GM23338 (cell line): ENCODE data around the gene BLOC1S3.

ENCODE experiments used
- CREB1 ChIP-seq: fragments of 250-450 bp; sonication (Bioruptor Pico); IDR thresholded peaks from 2 replicates; pipeline ENCODE4 v1.5.0; 2020; ENCODE audit warnings: low read depth, mild to moderate bottlenecking, moderate library complexity
- CTCF ChIP-seq, 2 experiments: fragments of 200-600 bp in 1 of 2; sonication (generic) in 1 of 2; conservative IDR thresholded peaks; 2 replicates each; pipeline versions ENCODE4 v1.5.1 to v1.6.1; 2016 to 2017; ENCODE audit warnings: antibody characterized with exemption in 2 of 2, low read depth in 2 of 2, mild to moderate bottlenecking in 2 of 2, moderate library complexity in 1 of 2
- ETS1 ChIP-seq: IDR thresholded peaks from 2 replicates; pipeline ENCODE4 v1.6.1; 2016; ENCODE audit warnings: antibody characterized with exemption
- EZH2 ChIP-seq: fragments of 200-600 bp; sonication (generic); IDR thresholded peaks from one replicate; pipeline ENCODE4 v1.8.0; 2017; ENCODE audit warnings: antibody characterized with exemption, mild to moderate bottlenecking, low read depth; ENCODE audit not compliant: unreplicated experiment
- EZH2phosphoT487 ChIP-seq: fragments of 200-600 bp; sonication (generic); IDR thresholded peaks from one replicate; pipeline ENCODE4 v1.8.1; 2018; ENCODE audit warnings: antibody characterized with exemption; ENCODE audit not compliant: unreplicated experiment
- JUNB ChIP-seq: IDR thresholded peaks from one replicate; pipeline ENCODE4 v1.6.1; 2016; ENCODE audit warnings: antibody characterized with exemption; ENCODE audit not compliant: unreplicated experiment
- NANOG ChIP-seq: IDR thresholded peaks from 2 replicates; pipeline ENCODE4 v1.6.1; 2016; ENCODE audit warnings: antibody characterized with exemption, borderline replicate concordance
- POLR2AphosphoS5 ChIP-seq: IDR thresholded peaks from 2 replicates; pipeline ENCODE4 v1.6.1; 2016; ENCODE audit warnings: antibody characterized with exemption, low read depth
- REST ChIP-seq: IDR thresholded peaks from one replicate; pipeline ENCODE4 v1.6.1; 2018; ENCODE audit warnings: antibody characterized with exemption; ENCODE audit not compliant: unreplicated experiment
- ZNF114 ChIP-seq: fragments of 250-450 bp; sonication (Bioruptor Pico); IDR thresholded peaks from 2 replicates; pipeline ENCODE4 v1.5.0; 2020; ENCODE audit warnings: mild to moderate bottlenecking, moderate library complexity
- ZNF331 ChIP-seq: fragments of 250-450 bp; sonication (Bioruptor Pico); IDR thresholded peaks from 2 replicates; pipeline ENCODE4 v1.5.0; 2020; ENCODE audit warnings: low read depth, mild to moderate bottlenecking, moderate library complexity
- ZNF462 ChIP-seq: fragments of 250-450 bp; sonication (Bioruptor Pico); IDR thresholded peaks from 2 replicates; pipeline ENCODE4 v1.5.0; 2020; ENCODE audit warnings: mild to moderate bottlenecking, moderate library complexity

GRCh38 chr19:45180936-45181335, 2.4 kb downstream of the BLOC1S3 start:
- TF ChIP-seq POLR2AphosphoS5 (no peak), CTCF (conservative IDR thresholded peaks at IDR 0.05; ENCODE audit: low read depth in 2 of 2) (no peak), EZH2 (no peak), EZH2phosphoT487 (no peak), CREB1 (no peak), REST (no peak), ZNF331 (CRISPR knock-in tag) (no peak), NANOG (no peak), ZNF462 (CRISPR knock-in tag) (no peak), ETS1 (no peak), ZNF114 (CRISPR knock-in tag) (no peak), JUNB (no peak)
